K562 (cell line): ENCODE results near the gene ARSJ.

Source experiments
- EZH2 ChIP-seq: IDR thresholded peaks from 2 replicates; pipeline ENCODE4 v1.6.1; 2012; ENCODE audit warnings: low read depth, mild to moderate bottlenecking, inconsistent platforms, low read length, borderline replicate concordance
- JUNB ChIP-seq: fragments of 450-650 bp; formaldehyde crosslinking; conservative IDR thresholded peaks from 2 replicates; pipeline ENCODE4 v1.4.0; 2020; ENCODE audit warnings: mild to moderate bottlenecking
- PKNOX1 ChIP-seq: fragments of 450-650 bp; IDR thresholded peaks from 2 replicates; pipeline ENCODE4 v1.6.1; 2016
- ZNF707 ChIP-seq: fragments of 250-450 bp; sonication (Bioruptor Pico); conservative IDR thresholded peaks from 2 replicates; pipeline ENCODE4 v1.8.0; 2022; ENCODE audit warnings: inconsistent platforms, mild to moderate bottlenecking, moderate library complexity
- TF ChIP-seq, protein P1 (sequence below): sonication (generic); formaldehyde crosslinking; IDR thresholded peaks from 2 replicates; pipeline ENCODE4 v1.8.1; 2023; ENCODE audit warnings: mild to moderate bottlenecking, missing genetic modification reagents
- TF ChIP-seq, protein P2 (sequence below): sonication (generic); formaldehyde crosslinking; IDR thresholded peaks from 2 replicates; pipeline ENCODE4 v1.5.0; 2020; ENCODE audit warnings: missing genetic modification reagents
- TF ChIP-seq, protein P3 (sequence below), 3 experiments: IDR thresholded peaks in 2 of 3; conservative IDR thresholded peaks in 1 of 3; 2 replicates each; pipeline ENCODE4 v1.5.1; 2011 to 2012; ENCODE audit warnings: low read length in 3 of 3, mild to moderate bottlenecking in 3 of 3, control low read depth in 2 of 3, improper control_type of control experiment in 1 of 3, inconsistent platforms in 1 of 3, low read depth in 1 of 3, mixed read lengths in 1 of 3, moderate library complexity in 1 of 3; ENCODE audit not compliant: insufficient read depth in 2 of 3

GRCh38 chr4:113998079-113998478, 18.6 kb upstream of the ARSJ start:
- TF ChIP-seq, protein P1, sequence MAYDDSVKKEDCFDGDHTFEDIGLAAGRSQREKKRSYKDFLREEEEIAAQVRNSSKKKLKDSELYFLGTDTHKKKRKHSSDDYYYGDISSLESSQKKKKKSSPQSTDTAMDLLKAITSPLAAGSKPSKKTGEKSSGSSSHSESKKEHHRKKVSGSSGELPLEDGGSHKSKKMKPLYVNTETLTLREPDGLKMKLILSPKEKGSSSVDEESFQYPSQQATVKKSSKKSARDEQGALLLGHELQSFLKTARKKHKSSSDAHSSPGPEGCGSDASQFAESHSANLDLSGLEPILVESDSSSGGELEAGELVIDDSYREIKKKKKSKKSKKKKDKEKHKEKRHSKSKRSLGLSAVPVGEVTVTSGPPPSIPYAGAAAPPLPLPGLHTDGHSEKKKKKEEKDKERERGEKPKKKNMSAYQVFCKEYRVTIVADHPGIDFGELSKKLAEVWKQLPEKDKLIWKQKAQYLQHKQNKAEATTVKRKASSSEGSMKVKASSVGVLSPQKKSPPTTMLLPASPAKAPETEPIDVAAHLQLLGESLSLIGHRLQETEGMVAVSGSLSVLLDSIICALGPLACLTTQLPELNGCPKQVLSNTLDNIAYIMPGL = no peak
- no peak for TF ChIP-seq JUNB (CRISPR knock-in tag)
- TF ChIP-seq ZNF707 (CRISPR knock-in tag) = no peak
- no peak for TF ChIP-seq PKNOX1
- TF ChIP-seq, protein P2, sequence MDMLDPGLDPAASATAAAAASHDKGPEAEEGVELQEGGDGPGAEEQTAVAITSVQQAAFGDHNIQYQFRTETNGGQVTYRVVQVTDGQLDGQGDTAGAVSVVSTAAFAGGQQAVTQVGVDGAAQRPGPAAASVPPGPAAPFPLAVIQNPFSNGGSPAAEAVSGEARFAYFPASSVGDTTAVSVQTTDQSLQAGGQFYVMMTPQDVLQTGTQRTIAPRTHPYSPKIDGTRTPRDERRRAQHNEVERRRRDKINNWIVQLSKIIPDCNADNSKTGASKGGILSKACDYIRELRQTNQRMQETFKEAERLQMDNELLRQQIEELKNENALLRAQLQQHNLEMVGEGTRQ (CRISPR knock-in tag) = no peak
- TF ChIP-seq, protein P3, sequence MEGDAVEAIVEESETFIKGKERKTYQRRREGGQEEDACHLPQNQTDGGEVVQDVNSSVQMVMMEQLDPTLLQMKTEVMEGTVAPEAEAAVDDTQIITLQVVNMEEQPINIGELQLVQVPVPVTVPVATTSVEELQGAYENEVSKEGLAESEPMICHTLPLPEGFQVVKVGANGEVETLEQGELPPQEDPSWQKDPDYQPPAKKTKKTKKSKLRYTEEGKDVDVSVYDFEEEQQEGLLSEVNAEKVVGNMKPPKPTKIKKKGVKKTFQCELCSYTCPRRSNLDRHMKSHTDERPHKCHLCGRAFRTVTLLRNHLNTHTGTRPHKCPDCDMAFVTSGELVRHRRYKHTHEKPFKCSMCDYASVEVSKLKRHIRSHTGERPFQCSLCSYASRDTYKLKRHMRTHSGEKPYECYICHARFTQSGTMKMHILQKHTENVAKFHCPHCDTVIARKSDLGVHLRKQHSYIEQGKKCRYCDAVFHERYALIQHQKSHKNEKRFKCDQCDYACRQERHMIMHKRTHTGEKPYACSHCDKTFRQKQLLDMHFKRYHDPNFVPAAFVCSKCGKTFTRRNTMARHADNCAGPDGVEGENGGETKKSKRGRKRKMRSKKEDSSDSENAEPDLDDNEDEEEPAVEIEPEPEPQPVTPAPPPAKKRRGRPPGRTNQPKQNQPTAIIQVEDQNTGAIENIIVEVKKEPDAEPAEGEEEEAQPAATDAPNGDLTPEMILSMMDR (IDR thresholded peaks at IDR 0.05 in 2 of 3, conservative IDR thresholded peaks at IDR 0.05 in 1 of 3; ENCODE audit: insufficient read depth in 2 of 3, low read depth in 1 of 3, low read length in 3 of 3) = no peak
- no peak for TF ChIP-seq EZH2
